HepG2 (cell line): Measurements from ENCODE around the gene MYLK3. TPM values are rescaled to one million over a fixed set of nuclear protein-coding genes. Genes with fewer than 3 reads are reported as not detected.

Source experiments
- ATF7 ChIP-seq, 2 experiments: fragments of 450-650 bp in 1 of 2; sonication (generic) in 1 of 2; formaldehyde crosslinking in 1 of 2; IDR thresholded peaks; 2 replicates each; pipeline versions ENCODE4 v1.4.0 to v1.6.1; 2016 to 2020; ENCODE audit warnings: antibody characterized with exemption in 1 of 2, mild to moderate bottlenecking in 1 of 2, missing genetic modification reagents in 1 of 2
- CEBPB ChIP-seq: IDR thresholded peaks from 2 replicates; pipeline ENCODE4 v1.6.1; 2011; ENCODE audit warnings: low read depth, low read length, improper control_type of control experiment, borderline replicate concordance
- CHD2 ChIP-seq: IDR thresholded peaks from 2 replicates; pipeline ENCODE4 v1.6.1; 2011; ENCODE audit warnings: low read depth, low read length, improper control_type of control experiment
- HMG20B ChIP-seq: conservative IDR thresholded peaks from 2 replicates; pipeline ENCODE4 v1.6.1; 2016; ENCODE audit warnings: missing genetic modification reagents, missing compliant biosample characterization
- HOMEZ ChIP-seq: IDR thresholded peaks from 2 replicates; pipeline ENCODE4 v1.6.1; 2016; ENCODE audit warnings: low read depth
- KMT2B ChIP-seq: IDR thresholded peaks from 2 replicates; pipeline ENCODE4 v1.6.1; 2016; ENCODE audit warnings: missing genetic modification reagents, missing compliant biosample characterization
- NFKB2 ChIP-seq: sonication (generic); formaldehyde crosslinking; IDR thresholded peaks from 2 replicates; pipeline ENCODE4 v1.4.0; 2020; ENCODE audit warnings: missing genetic modification reagents, borderline replicate concordance
- PHB2 ChIP-seq: fragments of 450-650 bp; IDR thresholded peaks from 2 replicates; pipeline ENCODE4 v1.6.1; 2018; ENCODE audit not compliant: partially characterized antibody
- TAF15 ChIP-seq: fragments of 200-400 bp; formaldehyde crosslinking; IDR thresholded peaks from one replicate; pipeline ENCODE4 v1.6.1; 2018; ENCODE audit warnings: mild to moderate bottlenecking, low read depth, low read length; ENCODE audit not compliant: poor library complexity, severe bottlenecking
- TFE3 ChIP-seq: IDR thresholded peaks from 2 replicates; pipeline ENCODE4 v1.6.1; 2016
- TGIF2 ChIP-seq: IDR thresholded peaks from 2 replicates; pipeline ENCODE4 v1.6.1; 2016; ENCODE audit warnings: control low read depth, missing compliant biosample characterization
- ZFY ChIP-seq: sonication (generic); formaldehyde crosslinking; IDR thresholded peaks from 2 replicates; pipeline ENCODE4 v1.4.0; 2020; ENCODE audit warnings: missing genetic modification reagents
- ZMAT3 ChIP-seq: sonication (generic); formaldehyde crosslinking; conservative IDR thresholded peaks from 2 replicates; pipeline ENCODE4 v1.7.0; 2021; ENCODE audit warnings: missing genetic modification reagents
- ZMYM3 ChIP-seq: sonication (generic); formaldehyde crosslinking; IDR thresholded peaks from 2 replicates; pipeline ENCODE4 v1.5.1; 2020; ENCODE audit warnings: mild to moderate bottlenecking, missing genetic modification reagents
- ZNF160 ChIP-seq: sonication (generic); formaldehyde crosslinking; IDR thresholded peaks from 2 replicates; pipeline ENCODE4 v1.8.0; 2022; ENCODE audit warnings: mild to moderate bottlenecking, inconsistent platforms, missing genetic modification reagents
- ZNF256 ChIP-seq: sonication (generic); formaldehyde crosslinking; conservative IDR thresholded peaks from 2 replicates; pipeline ENCODE4 v1.4.0; 2020; ENCODE audit warnings: missing genetic modification reagents
- ZNF263 ChIP-seq: sonication (generic); formaldehyde crosslinking; IDR thresholded peaks from 2 replicates; pipeline ENCODE4 v1.4.0; 2020; ENCODE audit warnings: missing genetic modification reagents
- ZNF337 ChIP-seq: sonication (generic); formaldehyde crosslinking; IDR thresholded peaks from 2 replicates; pipeline ENCODE4 v1.5.1; 2020; ENCODE audit warnings: missing genetic modification reagents, low read depth, mild to moderate bottlenecking, borderline replicate concordance
- ZNF451 ChIP-seq: sonication (generic); formaldehyde crosslinking; IDR thresholded peaks from 2 replicates; pipeline ENCODE4 v1.5.0; 2020; ENCODE audit warnings: mild to moderate bottlenecking, missing genetic modification reagents
- ZNF841 ChIP-seq: sonication (generic); formaldehyde crosslinking; IDR thresholded peaks from 2 replicates; pipeline ENCODE4 v1.8.1; 2023; ENCODE audit warnings: missing genetic modification reagents, borderline replicate concordance
- polyA plus RNA-seq, 8 experiments: library from polyadenylated mRNA; depleted of rRNA in 3 of 8; stranded (reverse) in 7 of 8; unstranded in 1 of 8; fragments of >200 nt; fragmentation: Illumina TruSeq in 4 of 8; extraction: Trizol in 4 of 8; gene quantifications; 2 replicates each; pipeline versions ENCODE4 v1.2.1 to v1.2.3, GENCODE V29; 2011 to 2016; ENCODE audit warnings: low read depth in 4 of 8, missing spikeins in 1 of 8, mixed read lengths in 1 of 8; ENCODE audit not compliant: insufficient read depth in 1 of 8
- total RNA-seq, 5 experiments: library from RNA; depleted of rRNA; stranded (reverse); fragments of >200 nt; fragmentation: Illumina TruSeq; extraction: Trizol; gene quantifications; 2 replicates each; pipeline ENCODE4 v1.2.3, GENCODE V29; 2016; ENCODE audit warnings: low read depth in 1 of 5
- TF ChIP-seq, protein P1 (sequence below): sonication (generic); formaldehyde crosslinking; conservative IDR thresholded peaks from 2 replicates; pipeline ENCODE4 v1.4.0; 2020; ENCODE audit warnings: mild to moderate bottlenecking, missing genetic modification reagents, moderate library complexity
- TF ChIP-seq, protein P2 (sequence below): IDR thresholded peaks from 2 replicates; pipeline ENCODE4 v1.6.1; 2016

Gene MYLK3
- total and polyA plus RNA-seq, 2 of the 13 experiments (the other 11 are each of a cell fraction or from before 2014, with no cell fraction given), result 0.04 to 0.18 TPM

DNA sequence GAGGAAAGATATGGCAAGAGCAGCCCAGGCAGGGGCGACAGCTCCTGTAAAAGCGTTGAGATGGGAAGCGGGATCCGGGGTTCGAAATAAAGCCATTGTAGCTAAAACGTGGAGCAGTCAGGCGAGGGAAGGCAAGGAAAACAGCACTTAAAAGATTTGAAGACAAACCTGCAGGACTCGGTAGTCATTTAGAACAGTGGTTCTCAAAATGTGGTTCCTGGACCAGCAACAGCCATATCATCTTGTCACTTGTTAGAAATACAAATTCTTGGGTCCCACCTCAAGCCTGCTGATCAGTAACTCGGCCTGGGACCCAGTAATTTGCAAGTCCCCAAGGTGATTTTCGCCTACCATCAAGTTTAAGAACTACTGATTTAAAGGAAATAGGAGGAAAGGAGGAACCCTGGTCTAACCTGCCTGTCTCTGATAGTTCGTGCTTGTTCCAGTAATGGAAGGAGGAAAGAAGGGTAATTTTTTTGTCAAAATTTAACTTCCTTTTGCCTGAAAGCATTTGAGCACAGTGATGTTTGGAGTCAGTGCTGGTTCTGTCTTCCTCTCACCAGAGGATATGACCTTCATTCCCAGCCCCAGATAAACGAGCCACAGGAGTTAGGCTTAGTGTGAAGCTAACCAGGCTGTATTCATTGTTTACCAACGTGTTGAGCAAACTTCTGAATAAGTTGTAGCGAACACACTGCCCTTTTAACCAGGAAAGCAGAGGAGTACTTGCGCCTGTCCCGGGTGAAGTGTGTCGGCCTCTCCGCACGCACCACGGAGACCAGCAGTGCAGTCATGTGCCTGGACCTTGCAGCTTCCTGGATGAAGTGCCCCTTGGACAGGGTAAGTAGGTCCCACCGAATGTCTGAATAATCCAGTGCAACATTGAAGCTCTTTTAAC lies 57.6 kb downstream of the MYLK3 start (continued):
- TF ChIP-seq ZNF337 (CRISPR knock-in tag) (0 out of 2 replicates have a peak, but pooled peaks have one; percentile 69), TAF15 (no peak), NFKB2 (CRISPR knock-in tag) (peak; percentile 33; the same call in 1 of the 2 replicates), KMT2B (peak; percentile 42; the same call in 1 of the 2 replicates), PHB2 (no peak), ZNF256 (CRISPR knock-in tag) (no peak), ATF7 (IDR thresholded peaks at IDR 0.05) (no peak), ATF7 (CRISPR knock-in tag; IDR thresholded peaks at IDR 0.05) (no peak), HMG20B (CRISPR knock-in tag) (0 out of 2 replicates have a peak, but pooled peaks have one; percentile 54), CEBPB (peak; percentile 69), ZNF451 (CRISPR knock-in tag) (no peak), ZNF160 (CRISPR knock-in tag) (0 out of 2 replicates have a peak, but pooled peaks have one; percentile 3), ZMYM3 (CRISPR knock-in tag) (0 out of 2 replicates have a peak, but pooled peaks have one; percentile 29), TGIF2 (CRISPR knock-in tag) (peak; percentile 51; the same call in 1 of the 2 replicates), ZFY (peak; percentile 35; the same call in 1 of the 2 replicates), ZNF263 (peak; percentile 31; the same call in 1 of the 2 replicates), CHD2 (0 out of 2 replicates have a peak, but pooled peaks have one; percentile 2), ZMAT3 (peak; percentile 67; the same call in 1 of the 2 replicates), HOMEZ (CRISPR knock-in tag) (peak; percentile 37; the same call in 1 of the 2 replicates), TFE3 (CRISPR knock-in tag) (peak; percentile 85), ZNF841 (CRISPR knock-in tag) (no peak)
- TF ChIP-seq, protein P1, sequence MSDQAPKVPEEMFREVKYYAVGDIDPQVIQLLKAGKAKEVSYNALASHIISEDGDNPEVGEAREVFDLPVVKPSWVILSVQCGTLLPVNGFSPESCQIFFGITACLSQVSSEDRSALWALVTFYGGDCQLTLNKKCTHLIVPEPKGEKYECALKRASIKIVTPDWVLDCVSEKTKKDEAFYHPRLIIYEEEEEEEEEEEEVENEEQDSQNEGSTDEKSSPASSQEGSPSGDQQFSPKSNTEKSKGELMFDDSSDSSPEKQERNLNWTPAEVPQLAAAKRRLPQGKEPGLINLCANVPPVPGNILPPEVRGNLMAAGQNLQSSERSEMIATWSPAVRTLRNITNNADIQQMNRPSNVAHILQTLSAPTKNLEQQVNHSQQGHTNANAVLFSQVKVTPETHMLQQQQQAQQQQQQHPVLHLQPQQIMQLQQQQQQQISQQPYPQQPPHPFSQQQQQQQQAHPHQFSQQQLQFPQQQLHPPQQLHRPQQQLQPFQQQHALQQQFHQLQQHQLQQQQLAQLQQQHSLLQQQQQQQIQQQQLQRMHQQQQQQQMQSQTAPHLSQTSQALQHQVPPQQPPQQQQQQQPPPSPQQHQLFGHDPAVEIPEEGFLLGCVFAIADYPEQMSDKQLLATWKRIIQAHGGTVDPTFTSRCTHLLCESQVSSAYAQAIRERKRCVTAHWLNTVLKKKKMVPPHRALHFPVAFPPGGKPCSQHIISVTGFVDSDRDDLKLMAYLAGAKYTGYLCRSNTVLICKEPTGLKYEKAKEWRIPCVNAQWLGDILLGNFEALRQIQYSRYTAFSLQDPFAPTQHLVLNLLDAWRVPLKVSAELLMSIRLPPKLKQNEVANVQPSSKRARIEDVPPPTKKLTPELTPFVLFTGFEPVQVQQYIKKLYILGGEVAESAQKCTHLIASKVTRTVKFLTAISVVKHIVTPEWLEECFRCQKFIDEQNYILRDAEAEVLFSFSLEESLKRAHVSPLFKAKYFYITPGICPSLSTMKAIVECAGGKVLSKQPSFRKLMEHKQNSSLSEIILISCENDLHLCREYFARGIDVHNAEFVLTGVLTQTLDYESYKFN (CRISPR knock-in tag), result peak; percentile 53
- TF ChIP-seq, protein P2, sequence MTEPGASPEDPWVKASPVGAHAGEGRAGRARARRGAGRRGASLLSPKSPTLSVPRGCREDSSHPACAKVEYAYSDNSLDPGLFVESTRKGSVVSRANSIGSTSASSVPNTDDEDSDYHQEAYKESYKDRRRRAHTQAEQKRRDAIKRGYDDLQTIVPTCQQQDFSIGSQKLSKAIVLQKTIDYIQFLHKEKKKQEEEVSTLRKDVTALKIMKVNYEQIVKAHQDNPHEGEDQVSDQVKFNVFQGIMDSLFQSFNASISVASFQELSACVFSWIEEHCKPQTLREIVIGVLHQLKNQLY (CRISPR knock-in tag), result no peak
